NCI-H748 treated with DMSO at 0.1 percent for 48 hours (cell line): ENCODE results near the gene TAS1R3.

ENCODE experiments used
- DNase-seq: peaks from one replicate; lab custom pipeline; 2025; lab: John Stamatoyannopoulos, UW

Gene TAS1R3

GRCh38 chr1:1295154-1295923 lies 35.7 kb upstream of the TAS1R3 start:
- DNase-seq, result no peak

DNA sequence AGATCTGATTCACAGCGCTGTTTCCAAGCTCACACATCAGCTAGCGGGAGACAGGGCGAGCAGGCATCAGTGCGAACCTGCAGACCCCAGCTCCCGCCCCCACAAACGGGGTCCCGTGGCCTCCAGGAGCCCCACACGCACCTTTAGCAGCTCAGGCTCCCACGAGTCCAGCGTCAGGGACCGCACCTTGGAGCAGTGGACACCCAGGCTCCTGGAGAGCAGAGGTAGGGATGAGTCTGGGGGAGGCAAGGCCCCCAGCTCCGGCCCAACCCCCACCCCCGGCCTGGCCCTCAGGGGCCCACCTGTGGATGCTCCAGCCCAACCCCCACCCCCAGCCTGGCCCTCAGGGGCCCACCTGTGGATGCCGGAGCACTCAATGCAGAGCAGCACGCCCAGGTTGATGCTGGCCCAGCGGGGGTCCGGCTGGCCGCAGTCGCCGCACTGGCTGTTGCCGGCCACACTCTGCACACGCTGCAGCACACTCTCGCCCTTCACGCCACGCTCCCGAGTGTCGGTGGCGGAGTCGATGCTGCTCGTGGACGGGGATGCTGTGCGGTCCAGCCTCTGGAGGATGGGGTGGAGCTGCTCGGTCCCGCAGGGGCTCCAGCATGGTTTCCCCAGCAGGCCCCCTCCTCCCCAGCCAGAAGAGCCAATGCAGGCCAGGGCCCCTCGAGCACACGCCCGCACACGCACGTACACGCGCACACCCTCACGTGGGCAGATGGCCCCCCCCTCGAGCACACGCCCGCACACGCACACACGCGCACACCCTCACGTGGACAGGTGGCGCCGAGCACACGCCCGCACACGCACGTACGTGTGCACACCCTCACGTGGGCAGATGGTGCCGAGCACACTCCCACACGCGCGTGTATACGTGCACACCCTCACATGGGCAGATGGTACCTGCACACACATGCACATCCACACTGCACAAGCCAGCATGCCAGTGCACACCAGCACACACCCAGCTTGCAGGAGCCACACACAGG lies 34.7 kb upstream of the TAS1R3 start:
- no peak for DNase-seq

- DNase-seq, result no peak
Observed at GRCh38 chr1:1297802-1298424, 33.2 kb upstream of the TAS1R3 start.

DNA sequence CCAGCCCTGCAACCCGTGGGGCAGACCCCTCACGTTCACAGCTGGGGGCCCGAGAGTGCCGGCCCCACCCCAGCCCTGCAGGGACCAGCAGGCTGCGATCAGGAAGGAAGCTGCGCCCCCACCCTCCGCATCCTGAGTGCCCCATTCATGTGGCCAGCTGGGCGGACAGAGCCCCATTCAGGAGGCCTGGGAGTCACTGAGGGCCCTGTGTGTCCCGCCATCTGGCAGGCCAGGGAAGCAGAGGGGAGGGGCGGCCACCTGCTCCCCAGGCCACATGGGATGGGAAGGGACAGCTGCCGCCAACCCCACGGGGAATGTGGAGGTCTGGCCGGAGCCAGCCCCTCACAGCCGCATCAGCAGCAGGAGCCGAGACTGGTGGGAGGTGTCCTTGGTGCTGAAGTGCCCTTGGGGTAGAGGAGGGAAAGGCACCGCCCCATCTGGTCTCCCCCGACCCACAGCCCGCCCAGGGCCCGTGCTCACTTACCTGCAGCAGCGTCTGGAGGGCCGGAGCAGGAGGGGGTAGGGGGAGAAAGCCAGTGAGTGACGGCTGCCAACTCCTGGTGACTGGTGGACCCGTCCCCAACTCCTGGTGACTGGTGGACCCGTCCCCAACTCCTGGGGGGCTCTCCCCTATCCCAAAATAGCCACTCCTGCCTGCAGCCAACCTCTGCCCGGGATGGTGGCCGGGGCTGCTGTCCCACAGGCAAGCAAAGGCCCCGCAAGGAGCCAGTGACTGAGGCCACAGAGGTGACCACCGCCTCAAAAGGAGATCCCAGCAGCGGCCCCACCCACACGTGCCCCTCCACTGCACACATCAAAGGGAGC lies 32.0 kb upstream of the TAS1R3 start:
- no peak for DNase-seq

DNA sequence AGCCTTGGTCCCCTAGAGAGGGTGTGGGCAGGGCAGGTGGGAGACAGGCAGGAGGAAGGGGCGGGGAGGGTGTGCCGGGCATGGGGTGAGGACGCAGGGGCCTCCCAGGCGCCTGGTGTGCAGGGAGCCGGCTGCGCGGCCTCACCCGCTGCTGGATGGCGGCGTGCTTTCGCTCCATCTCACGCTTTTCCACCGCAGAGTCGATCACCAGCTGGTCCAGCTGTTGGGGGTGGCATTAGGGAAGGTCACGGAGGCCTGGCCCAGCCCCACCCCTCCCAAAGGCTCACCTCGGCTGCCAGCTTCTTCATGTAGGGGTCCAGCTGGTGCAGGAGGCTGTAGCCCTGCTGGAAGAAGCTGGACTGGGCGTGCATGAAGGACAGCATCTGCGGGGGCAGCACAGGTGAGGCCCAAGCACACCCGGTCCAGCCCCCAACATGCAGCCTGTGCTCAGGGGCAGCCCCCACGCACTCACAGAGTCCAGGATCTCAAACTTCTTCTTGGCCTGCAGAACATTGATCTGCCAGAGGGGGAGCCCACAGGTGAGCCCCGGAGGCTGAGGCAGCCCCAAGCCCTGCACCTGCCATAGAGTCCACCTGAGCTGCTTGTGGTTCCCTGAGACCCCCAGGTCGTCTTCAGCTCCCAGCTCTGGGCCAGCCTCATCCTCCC lies 31.3 kb upstream of the TAS1R3 start:
- DNase-seq, result no peak

DNA sequence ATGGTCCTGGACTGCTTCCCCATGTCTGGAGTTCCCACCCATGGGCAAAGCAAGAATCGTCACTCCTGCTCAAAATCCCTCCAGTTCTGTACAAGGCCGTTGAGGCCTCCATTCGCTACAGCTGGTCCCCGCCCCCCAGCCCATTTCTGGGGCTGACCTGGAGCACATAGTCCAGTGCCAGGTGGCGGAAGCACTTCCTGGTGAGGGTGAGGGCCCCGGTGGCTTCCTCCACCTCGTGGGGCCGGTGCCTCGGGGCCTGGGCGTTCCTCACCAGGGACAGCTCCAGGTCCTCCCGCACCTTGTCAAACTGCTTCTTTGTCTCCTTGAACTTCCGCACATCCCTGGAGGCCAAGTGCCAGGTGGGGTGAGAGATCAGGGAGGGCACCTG lies 30.7 kb upstream of the TAS1R3 start:
- DNase-seq, result no peak

GRCh38 chr1:1302006-1302430 lies 29.1 kb upstream of the TAS1R3 start:
- no peak for DNase-seq

DNA sequence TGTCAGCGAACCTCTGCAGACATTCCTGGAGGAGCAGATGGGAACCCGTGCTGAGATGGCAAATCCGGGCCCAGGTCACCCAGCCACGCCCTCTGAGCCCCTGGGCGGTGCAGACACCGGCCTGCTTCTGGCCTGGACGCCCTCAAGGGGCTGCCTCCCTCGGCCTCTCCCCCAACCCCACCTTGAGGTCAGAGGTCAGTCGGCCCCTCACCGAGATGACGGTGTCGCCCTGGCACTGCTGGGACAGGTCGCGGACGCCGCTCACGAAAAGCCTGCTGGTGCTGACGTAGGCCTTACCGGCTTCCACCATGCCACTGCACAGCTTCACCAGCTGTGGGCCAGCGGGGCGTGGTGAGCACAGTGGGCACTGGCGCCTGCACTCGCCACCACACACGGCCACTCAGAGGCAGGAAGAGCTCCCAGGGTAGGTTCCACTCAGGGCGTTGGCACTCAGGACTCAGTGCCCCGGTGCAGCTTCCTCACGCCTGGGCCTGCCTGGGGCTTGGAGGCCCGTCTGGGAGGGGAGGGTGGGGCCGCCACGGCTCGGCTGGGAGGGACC lies 28.1 kb upstream of the TAS1R3 start:
- DNase-seq, result no peak

GRCh38 chr1:1303736-1304135 lies 27.3 kb upstream of the TAS1R3 start:
- no peak for DNase-seq

GRCh38 chr1:1304331-1305299 lies 26.5 kb upstream of the TAS1R3 start:
- no peak for DNase-seq

DNA sequence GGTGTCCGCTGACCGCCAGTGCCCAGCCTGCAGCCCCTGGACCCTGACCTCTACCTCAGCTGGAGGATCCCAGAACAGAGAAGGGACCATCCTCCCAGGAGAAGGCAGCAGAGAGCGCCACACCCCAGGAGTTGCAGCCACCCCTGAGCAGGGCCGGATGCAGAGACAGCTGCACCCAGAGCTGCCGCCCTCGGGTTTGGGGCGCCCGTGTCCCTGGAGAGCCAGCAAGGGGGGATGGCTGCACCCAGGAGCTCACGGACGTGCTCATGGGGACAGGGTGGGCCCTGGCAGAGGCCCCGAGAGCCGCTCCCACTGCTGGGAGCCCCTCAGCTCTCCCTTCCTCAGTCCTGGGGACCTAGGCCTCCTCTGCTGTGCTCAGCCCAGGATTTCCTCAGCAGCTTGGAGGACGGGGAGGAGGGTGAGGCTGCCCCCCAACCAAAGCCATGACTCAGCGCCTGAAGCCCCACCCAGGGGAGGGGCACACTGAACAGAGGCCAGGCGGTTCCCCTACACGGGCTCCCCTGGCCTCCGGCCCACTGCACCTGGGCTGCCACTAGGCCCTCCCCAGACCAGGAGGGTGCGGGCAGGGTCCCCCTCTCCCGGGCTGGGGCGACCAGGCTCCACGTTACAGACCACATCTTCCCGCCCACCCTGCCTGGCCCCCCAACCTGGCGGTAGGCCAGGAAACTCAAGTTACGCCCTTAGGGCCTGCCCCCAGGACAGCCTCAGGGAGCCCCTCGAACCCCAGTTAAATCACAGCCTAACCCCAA lies 25.6 kb upstream of the TAS1R3 start:
- DNase-seq, result no peak

- no peak for DNase-seq
Observed at GRCh38 chr1:1306070-1306660, 24.9 kb upstream of the TAS1R3 start.

GRCh38 chr1:1306661-1307260 lies 24.3 kb upstream of the TAS1R3 start:
- DNase-seq, result no peak

DNA sequence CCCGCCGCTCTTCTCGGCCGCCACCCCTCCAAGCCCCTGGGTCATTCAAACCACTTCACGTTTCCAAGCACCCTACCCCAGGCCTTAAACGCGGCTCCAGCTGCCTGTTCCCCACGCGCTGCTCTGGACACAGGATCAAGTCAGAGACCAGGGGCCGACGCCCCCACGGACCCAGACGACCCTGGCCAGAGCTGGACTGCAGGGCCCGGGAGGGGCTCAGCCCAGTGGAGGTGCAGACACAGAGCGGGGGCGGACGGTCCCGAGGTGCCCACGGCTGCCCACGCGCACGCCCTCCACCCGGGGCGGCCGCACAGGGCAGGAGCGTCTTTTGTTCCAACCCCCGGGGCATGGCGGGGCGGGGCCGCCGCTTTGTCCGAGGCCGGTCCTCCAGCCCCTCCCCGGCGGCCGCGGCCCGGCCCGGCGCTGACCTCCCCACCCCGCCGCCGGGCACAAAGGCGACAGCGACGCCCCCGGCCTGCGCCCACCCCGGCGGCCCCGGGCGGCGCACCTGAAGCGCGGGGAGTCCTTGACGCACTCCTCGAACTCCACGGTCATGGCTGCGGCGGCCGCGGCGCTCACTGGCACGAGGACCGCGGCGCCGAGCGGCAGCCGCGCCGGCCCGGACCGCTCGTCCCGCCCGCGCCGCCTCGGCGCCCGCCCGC lies 23.7 kb upstream of the TAS1R3 start:
- no peak for DNase-seq

GRCh38 chr1:1307923-1308755 lies 22.9 kb upstream of the TAS1R3 start, which contains the start of the genes ACAP3 and PUSL1:
Gene ACAP3 (minus strand): TSS chr1:1307930. CDS start chr1:1307815, 115 bp downstream.
Gene PUSL1 (plus strand): TSS chr1:1308597. CDS start chr1:1308644, 47 bp downstream.
- peak; percentile 63 for DNase-seq

- no peak for DNase-seq
Observed at GRCh38 chr1:1308756-1309250, 22.3 kb upstream of the TAS1R3 start.
